Forelimb muscle (tissue), 1 donor: ENCODE data around the gene SMG6. TPM values are rescaled to one million over a fixed set of nuclear protein-coding genes. Genes with fewer than 3 reads are reported as not detected.
"Not testable (repeated sequence)": the region's sequence is repeated elsewhere in the genome, so short reads cannot be mapped to it uniquely, and the experiment has no call there.

Experiments used
- DNase-seq: peaks from one replicate; pipeline ENCODE4 v3.0.0-alpha.2; 2013; ENCODE audit warnings: low read depth
- polyA plus RNA-seq: library from polyadenylated mRNA; unstranded; fragments of 120-200 nt; gene quantifications from one replicate; pipeline ENCODE4 v1.2.1, GENCODE V29; 2013; ENCODE audit not compliant: insufficient read length

The SMG6 gene
- polyA plus RNA-seq, 1 donor = 16.5 TPM

DNA sequence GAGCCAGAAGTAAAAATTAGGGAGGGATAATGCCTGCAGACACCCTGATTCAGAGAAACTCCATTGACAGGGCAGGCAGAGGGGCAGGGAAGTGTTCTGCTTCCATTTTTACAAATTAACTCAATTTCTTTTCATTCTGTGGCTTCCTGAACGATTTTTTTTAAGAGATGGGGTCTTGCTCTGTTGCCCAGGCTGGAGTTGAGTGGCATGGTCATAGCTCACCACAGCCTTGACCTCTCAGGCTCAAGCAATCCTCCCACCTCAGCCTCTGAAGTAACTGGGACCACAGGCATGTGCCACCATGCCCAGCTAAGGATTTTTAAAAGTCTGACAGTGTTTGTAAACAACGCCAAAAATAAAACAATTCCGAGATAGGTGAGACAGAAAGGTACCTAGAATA is 99.8 kb downstream of the SMG6 start:
- no peak for DNase-seq

DNA sequence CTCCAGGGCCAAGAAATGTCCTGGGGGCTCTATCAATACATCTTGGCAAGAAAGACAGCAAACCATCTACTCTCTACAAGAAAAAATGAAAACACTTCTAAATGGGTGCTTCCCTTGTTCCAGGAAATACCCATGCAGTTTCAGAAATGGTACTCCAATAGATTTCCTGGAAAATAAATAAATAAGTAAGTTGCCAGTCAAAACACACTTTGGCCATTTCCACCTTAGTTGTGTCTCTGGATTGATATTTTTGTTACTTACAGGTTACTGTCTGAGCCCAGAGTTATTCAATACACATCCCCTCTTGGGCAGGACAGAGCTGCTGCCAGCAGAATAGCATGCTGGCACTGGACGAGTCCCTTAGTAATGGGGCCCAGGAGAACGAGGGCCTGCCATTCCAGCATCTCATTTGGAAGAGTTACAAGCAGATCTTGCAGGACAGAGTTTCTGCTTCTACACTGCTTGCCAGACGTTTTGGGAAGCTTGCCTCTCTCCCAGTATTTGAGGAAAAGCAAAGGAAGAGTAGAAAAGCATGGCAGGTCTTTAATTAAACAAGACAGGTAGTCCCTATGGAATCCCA is 100.5 kb downstream of the SMG6 start:
- DNase-seq = no peak

DNA sequence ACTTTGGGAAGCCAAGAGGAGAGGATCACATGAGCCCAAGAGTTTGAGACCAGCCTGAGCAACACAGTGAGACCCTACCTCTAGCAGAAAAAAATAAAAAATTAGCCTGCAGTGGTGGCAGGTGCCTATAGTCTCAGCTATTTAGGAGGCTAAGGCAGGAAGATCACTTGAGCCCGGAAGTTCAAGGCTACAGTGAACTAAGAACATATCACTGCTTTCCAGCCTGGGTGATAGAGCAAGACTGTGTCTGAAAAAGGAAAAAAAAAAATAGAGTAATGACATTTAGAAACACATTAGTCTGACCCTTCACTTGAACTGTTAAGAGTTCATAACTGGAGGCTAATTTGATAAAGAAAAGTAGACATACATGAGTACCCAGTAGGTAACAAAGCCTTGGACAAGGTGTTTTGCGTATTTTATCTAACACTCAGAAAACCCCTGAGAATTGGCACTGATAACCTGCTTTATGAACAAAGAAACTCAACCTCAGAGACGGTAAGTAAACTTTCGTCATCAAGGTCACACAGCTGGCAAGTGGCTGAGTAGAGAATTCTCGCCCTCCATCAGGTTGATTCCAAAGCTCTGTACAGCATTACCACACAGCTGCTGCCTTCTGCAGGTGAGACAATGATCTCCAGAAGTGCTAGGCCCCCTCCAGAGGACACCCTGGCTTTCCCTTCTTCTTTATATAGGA is 101.1 kb downstream of the SMG6 start:
- DNase-seq = no peak

DNA sequence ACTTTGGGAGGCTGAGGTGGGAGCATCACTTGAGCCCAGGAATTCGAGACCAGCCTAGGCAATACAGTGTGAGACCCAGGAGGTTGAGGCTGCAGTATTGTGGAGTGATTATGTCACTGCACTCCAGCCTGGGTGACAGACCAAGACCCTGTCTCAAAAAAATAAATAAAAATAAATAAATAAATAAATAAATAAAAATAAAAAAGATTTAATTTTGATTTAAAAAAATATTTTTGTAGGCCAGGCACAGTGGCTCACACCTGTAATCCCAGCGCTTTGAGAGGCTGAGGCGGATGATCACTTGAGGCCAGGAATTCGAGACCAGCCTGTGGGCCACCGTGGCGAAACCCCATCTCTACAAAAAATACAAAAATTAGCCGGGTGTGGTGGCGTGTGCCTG is 104.2 kb downstream of the SMG6 start:
- DNase-seq = not testable (repeated sequence)

DNA sequence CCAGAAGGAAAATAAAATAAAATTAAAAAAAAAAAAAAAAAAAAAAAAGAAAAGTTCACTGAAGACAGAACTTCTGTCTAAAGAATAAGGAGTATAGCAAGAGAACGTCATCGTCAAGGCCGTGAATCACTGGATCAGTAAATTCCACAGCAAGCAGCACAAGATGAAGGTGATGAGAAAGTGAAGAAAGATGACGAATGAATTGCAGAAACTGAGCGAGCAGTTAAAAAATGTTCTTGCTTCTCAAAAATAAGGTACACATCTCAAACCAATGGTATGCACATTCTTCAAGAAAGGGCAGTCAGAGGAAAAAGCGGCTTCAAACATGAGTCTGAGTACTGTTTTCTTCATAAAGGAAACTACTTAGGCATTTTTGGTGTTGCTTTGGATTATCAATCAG is 104.7 kb downstream of the SMG6 start:
- DNase-seq = no peak

DNA sequence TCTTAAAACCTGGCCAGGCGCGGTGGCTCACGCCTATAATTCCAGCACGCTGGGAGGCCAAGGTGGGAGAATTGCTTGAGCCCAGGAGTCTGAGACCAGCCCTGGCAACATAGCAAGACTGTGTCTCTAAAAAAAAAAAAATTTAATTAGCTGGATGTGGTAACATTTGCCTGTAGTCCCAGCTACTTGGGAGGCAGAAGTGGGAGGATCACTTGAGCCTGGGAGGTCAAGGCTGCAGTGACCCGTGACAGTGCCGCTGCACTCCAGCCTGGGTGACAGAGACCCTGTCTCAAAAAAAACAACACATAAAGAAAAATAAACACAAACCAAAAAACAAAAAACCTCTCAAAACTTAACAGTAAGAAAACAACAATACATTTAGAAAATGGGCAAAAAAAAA is 106.3 kb downstream of the SMG6 start:
- no peak for DNase-seq

DNA sequence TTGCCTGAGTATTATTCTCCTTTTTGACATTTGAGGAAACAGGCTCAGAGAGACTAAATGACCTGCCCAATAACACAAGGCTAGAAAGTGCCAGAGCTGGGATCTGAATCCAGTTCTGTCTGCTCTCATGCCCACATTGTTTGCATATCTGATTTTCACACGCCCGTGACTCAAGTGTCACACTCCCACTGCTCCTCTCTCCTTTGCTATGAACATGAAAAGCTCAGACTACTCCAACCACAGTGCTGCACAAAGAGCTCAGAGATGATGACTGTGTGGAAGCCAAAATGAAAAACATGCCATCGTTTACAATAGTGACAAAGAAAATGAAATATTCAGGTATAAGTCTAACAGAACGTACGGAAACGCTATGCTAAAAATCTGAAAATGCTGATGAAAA is 107.9 kb downstream of the SMG6 start:
- no peak for DNase-seq

DNA sequence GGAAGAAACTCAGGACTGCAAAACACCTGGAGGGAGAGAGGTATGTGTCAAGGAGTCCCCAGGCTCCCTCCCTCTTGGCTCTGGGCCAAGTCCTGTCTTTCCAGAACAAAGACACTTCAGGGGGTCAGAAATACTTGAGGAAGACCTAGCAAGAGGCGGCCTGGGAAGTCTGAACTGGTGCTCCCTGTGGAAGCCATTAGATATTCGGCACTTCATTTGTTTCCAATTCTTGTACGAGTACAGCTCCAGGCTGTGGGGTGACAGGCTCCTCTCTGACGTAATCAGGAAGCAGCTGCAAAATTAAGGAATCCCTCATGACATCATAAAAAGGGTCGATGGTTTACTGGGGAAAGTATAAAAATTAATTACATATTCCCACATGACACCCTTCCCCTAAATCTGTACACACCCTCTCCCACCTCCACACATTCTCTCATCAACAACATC is 108.7 kb downstream of the SMG6 start:
- no peak for DNase-seq

DNA sequence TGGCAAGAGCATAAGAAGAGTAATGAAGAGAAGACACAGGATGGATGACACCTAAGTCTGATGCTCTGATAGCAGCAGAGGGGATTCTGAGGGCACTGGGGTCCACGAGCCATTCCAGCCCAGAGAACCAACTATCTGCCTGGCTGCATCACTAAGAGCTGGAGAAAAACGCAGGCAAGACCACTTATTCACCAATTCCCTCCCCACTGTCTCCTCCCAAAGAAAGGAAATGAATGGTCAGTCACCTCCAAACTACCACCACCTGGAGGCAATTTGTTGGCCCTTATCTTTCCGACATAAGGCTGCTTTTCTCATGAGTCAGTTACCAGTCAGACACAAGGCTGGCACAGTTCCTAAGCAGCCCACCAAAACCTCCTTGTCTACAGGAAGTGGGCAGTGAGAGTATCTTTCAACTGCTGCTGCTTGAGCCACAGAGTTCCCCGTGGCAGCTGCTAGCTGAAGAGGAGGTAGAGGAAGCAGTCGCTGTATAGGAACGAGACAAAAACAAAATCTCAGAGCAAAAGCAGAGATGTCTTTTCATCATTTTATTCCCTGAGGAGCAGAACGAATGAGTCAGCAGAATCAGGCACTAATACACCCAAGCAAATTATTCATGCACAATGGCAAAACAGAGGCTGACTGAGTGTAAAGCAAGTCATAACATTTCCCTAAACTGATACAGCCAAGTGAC is 111.1 kb downstream of the SMG6 start:
- DNase-seq = no peak

DNA sequence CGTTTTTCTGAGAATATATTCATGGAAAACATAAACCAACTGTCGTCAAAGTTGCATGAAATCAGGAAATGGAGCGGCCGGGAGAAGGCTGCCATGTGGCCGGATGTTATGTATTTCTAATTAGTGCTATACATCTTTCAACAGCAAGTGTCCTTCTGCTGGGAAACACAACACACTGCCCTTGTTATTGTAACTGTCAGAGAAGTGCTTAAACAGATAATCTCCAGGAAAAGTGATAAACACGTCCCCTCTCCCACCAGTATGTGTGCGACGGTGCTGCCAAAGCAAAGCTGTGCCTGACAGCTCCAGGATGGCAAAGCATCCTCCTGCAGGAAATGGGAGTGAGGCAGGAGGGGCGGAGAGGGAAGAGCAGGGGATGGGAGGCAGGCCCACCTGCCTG is 111.8 kb downstream of the SMG6 start:
- no peak for DNase-seq

DNA sequence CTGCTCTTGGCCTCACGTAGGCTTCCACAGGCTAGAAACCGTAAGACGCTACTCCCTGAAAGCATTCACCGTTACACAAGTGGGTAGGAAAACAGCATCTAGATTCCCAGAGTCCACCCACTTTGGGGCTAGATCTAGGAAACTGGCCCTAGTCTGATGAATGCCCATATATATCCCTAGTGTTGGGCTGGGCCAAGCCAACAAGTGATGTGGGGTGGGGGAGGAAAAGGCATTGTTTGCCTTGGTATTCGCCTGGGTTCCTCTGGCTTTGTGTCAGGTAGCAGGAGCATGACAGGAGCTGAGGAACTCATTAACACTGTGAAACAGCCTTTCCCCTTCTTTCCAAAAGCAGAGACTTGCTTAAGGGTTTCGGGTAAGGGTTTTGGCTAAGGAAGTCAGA is 112.4 kb downstream of the SMG6 start:
- DNase-seq = no peak

DNA sequence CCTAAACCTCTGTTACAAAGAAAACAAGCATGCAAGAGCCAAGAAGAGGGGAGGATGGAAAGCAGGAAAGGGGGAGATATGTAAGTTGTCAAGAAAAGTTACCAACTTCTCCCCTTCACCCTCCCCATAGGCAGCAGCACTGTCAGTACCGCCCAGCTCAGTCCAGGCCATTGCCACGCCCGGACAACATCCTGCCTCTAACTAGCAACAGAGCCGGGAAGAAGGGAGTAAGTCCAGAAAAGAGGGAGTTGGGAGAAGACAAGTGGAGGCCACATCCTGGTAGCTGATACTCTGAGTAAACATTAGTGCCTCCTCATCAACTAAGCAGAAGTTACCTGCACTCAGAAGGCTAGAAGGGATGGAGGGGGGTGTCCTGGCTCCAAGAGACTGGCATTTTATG is 113.6 kb downstream of the SMG6 start:
- DNase-seq = no peak

DNA sequence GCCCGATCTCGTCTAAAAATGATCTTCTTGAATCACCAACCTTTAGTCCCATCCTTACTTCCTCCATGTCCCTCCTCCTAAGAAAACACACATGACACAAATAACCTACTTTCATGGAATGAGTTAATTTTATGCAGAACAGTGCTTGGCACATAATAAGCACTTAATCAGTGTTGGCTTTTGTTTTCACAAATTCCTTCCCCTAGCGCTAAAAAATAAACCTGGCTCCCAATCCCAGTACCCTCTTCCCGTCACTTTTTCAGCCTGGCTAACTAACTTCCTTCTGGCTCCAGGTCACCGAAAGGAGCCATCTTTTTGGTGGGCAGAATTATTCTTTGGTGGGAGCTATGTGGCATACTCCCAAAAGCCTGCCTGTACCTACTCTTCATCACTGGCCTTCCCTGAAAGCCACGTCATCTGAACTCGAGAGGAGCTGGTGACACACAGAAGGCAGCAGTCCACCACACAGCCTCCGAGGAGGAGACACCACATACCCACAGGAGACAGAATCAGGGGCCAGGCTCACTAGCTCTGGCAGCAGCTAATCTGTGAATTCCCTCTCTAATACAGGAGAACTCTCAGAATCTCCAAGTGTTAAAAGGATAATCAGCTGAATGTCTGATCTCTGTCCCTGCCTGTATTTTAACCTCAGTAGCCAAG is 114.5 kb downstream of the SMG6 start:
- DNase-seq = no peak

DNA sequence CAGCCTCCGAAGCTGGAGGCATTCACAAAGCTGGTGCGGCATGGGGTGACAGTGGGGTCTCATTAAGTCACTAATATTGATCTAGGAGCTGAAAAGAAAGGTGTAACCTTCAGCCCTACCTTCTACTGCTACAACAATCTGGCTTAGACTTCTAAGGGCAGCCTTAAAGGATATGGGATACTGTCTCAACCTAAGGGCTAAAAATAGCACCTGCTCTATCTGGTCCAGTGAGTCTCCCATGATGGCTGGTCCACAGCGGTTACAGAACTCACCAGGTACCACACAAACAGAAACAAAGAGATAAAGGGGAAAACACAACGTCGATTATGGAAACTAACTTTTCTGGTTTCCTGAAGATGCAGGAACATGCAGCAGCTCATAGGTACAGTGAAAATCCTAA is 115.8 kb downstream of the SMG6 start:
- no peak for DNase-seq

DNA sequence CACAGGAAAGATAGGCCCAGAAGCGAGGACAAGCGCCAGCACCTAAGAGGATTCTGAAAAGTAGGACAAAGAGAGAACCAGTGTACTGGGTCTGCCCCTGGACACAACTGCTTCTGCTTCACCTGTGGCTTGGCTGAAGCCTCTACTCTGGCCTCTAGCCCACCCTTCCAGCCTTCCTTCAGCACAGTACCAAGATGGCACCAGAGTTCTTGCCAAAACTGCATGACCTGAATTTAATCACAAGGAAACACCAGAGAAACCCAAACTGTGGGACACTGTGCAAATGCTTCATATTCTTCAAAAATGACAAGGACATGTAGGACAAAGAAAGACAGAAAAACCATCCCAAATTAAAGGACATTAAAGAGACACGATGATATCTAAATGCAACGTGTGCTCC is 116.6 kb downstream of the SMG6 start:
- DNase-seq = no peak

DNA sequence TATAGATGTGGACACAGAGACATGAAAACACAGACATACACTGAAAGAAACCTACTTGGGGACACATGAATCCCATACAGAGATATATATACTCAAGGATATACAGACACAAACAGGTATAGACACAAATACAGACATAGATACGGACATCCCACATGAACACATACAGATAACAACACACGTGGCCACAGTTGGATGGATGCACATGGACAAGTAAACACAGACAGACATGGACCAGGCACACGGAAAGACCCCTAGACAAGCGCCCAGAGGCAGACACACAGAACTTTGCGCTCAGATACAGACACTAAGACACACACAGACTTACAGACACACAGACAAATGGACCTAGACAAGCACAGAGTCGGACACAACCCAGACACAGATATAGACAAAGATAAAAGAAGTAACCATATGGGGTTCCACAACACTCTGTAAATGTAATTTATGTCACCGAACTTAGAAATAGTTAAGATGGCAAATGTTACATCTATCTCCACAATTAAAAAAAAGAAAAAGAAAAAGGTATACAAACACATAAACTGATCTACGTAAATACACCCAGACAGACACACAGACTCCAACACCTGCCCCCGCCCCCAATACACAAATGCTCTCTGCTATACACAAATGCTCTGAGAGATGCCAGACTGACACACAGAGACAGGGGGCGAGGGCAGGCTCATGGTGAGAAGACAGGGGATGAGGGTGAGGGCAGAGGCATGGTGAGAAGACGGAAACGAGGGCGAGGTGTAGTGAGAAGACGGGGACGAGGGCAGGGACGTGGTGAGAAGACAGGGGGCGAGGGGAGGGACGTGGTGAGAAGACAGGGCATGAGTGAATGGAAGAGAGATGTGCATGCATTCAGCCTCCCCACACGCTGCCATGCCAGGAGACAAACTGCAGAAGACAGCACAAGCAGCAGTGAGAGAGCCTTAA is 118.3 kb downstream of the SMG6 start:
- no peak for DNase-seq

DNA sequence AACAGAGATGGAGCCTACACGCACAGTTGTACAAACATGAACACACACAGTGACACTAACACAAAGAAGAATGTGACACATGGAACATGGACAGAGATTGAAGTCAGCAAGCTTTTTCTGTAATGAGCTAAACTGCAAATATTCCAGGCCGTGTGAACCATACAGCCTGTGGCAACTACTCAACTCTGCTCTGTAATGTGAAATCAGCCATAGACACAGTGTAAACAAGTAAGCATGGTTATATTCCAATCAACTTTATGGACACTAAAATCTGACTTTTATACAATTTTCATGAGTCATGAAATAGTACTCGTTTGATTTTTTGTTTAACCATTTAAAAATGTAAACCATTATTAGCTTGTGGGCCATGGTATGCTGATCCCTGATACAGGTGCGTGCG is 120.2 kb downstream of the SMG6 start:
- DNase-seq = no peak

DNA sequence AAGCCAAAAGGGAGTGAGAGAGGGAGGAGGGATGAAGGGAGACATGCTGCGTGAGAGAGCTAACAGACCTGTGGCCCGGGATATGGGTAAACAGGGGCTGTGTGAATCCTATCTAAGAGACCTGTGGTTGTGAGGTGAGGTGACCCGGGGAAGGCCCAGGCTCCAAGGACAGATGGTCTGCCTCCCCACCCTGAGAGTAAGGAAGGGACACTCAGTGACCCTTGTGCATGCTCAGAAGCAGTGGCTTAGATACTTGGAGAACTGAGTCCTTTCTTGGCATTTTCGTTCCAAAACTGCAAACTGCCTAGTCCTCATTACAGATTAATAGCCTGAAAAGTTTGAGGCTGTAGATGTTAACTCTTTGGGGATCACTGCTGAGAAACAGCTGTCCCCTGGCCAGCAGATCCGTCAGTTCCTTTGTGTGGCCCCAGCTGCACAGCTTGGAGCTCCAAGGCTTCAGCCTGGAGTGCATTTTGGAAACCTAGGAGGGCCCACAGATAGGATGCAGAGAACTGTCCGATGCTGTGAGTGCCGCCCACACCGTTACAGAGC is 121.6 kb downstream of the SMG6 start:
- no peak for DNase-seq

DNA sequence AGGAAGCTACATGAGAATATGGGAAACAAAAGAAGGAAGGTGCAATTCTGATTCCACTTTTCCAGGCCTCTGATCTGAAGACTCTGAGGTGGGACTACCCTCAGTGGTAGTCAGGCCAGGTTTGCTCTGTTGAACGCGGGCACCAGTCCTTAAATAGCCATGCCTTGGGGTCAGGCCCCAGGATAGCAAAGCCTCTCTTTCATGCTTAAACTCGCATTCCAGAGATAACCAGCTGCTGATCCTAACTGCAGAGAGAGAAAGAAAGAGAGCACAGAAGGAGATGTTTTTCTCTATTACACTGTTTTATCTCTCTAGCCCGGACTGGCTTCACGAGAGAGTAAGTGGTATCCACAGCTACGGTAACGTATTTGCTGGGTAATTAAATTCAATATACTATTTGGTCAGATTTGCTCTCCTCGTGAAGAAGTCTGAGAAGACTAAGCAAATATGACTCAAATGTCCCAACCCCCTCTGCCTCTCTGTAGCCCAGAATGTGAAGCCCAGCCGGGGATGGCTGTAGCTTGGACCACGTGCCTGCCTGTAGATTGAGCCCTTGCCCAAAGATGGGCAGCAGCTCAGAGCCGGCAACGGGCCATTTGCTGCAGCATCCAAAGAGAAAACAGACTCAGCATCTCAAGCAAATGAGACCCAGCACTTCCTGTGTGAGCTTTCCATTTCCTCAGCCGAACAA is 122.2 kb downstream of the SMG6 start:
- no peak for DNase-seq

DNA sequence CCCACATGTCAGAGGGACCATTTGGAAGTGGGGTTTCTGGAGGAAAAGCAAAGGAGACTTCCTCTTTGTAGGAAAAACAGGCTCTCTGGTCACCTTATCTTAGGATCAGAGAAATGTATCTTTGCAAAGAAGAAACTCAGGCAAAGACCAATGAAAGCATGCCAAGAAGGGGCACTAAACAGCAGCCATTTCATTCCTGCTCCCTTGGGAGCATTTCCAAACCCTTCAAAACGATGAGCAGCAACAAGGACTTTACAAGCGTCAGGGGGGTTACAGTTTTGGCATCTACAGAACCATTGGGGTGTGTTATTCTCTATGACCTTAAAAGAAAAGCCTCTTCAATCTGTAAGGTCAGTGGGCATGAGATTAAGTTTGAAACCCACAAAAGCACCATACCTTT is 122.8 kb downstream of the SMG6 start:
- no peak for DNase-seq
